ENCODE results near the gene C2orf49. TPM values are rescaled to one million over a fixed set of nuclear protein-coding genes. Genes with fewer than 3 reads are reported as not detected.

C2orf49 gene
- total and polyA plus RNA-seq, 3 experiments from 2014 or later: 8.4 to 20.0 (median 19.4) TPM

DNA sequence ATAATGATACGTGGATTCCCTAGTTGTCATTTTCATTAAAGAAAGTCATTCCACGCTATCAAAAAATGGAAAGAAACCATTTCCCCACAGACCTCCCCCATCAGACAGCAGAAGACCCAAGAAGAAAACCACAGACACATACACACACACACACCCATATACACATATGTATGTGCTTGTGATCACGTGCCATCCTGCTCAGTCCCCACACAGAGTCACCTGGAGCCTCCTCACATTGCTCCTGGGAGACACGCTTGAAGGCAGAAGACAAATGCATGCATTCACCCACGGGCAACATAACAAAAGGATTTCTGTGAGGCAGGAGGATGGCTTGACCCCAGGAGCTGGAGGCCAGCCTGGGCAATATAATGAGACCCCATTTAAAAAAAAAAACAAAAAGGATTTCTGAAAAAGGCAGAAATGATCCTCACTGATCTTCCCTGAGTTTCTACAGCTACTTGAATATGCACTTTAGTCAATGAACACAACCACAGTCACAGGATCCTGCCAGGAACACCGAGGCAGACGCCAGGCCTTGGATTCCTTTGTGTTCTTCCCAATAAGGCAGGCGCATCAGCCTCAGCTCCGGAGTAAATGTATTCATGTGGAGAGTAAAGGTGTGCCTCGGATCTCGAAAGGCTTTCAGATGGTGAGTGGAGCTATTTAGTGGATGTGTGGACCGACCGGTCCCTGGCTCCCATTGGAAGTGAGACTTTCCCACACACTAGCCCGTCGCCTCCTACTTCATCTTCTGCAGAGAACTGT is 28.8 kb upstream of the C2orf49 start:
- Mint-ChIP-seq H3K9me3 (no peaks in the 10 kb centered on the region), H3K4me3 (peak overlapping the region in 1 of 7 donors; percentile 28)
- CTCF ChIA-PET: interaction anchor here (1.3 kb wide), 1 partner anchor 12 kb away, joined by 3 read pairs; no protein-coding TSS in a partner anchor

DNA sequence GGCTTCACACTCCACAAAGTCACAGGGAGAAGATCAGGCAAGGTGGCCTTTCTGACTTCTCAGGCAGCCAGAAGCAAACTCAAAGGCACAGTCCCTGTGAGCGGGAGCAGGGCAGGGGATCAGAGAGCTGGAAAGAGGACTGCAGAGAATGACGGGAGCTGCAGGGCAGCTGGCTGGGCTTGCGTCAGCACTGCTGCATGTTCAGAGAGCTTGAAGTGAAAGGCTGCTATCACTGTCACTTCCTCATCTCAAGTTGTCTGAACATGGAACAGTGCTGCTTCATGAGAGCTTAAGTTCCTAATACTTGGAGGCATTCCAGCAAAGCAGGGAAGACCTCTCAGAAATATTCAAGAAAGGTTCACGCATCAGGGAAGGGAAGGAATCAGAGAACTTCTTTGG is 28.2 kb upstream of the C2orf49 start:
- Histone ChIP-seq H3K4me3 (ENCODE audit: low read length) (no peak overlapping the region), H3K27me3 (ENCODE audit: insufficient read depth, low read length, poor library complexity, severe bottlenecking) (no peaks in the 10 kb centered on the region), H3K36me3 (ENCODE audit: insufficient read depth, low read length) (no peaks in the 10 kb centered on the region), H3K4me1 (ENCODE audit: insufficient read depth, low read length) (no peaks in the 10 kb centered on the region), H3K9me3 (ENCODE audit: low read length) (no peaks in the 10 kb centered on the region), H3K27ac (ENCODE audit: low read depth, low read length) (no peak overlapping the region)
- H3K9me3 Mint-ChIP-seq: no peaks in the 10 kb centered on the region
- POLR2A ChIA-PET: no interaction called here
- H3K27me3 Mint-ChIP-seq: no peaks in the 10 kb centered on the region
- CTCF ChIA-PET: interaction anchor here (1.3 kb wide), 1 partner anchor 11 kb away, joined by 3 read pairs; no protein-coding TSS in a partner anchor
- no peak for DNase-seq
- peaks cover 33 to 58% (median 38%) of the 10 kb centered on the region in 3 donors for H3K4me1 Mint-ChIP-seq
- H3K36me3 Mint-ChIP-seq: peaks cover 10 to 49% (median 11%) of the 10 kb centered on the region in 3 donors
- H3K4me3 Mint-ChIP-seq: no peak overlapping the region
- H3K27ac Mint-ChIP-seq: peak overlapping the region in 4 of 8 donors; percentile 3 to 79 (median 34)

More for the DNA sequence above, 28.8 kb upstream of the C2orf49 start:
- no peaks in the 10 kb centered on the region for H3K36me3 ChIP-seq (ENCODE audit: insufficient read depth, low read length)
- Mint-ChIP-seq H3K36me3 (peaks cover 10 to 52% (median 11%) of the 10 kb centered on the region in 3 donors), H3K27ac (peak overlapping the region in 3 of 8 donors; percentile 9 to 61 (median 46)), H3K27me3 (no peaks in the 10 kb centered on the region), H3K4me1 (peaks cover 36 to 59% (median 36%) of the 10 kb centered on the region in 3 donors)
- H3K27me3 ChIP-seq (ENCODE audit: insufficient read depth, low read length, poor library complexity, severe bottlenecking): no peaks in the 10 kb centered on the region
- H3K4me3 ChIP-seq (ENCODE audit: low read length): no peak overlapping the region
- H3K4me1 ChIP-seq (ENCODE audit: insufficient read depth, low read length): peaks cover 2% of the 10 kb centered on the region
- POLR2A ChIA-PET: no interaction called here
- no peaks in the 10 kb centered on the region for H3K9me3 ChIP-seq (ENCODE audit: low read length)
- DNase-seq: no peak
- H3K27ac ChIP-seq (ENCODE audit: low read depth, low read length): no peak overlapping the region

- Histone ChIP-seq H3K4me1 (ENCODE audit: insufficient read depth, low read length) (no peaks in the 10 kb centered on the region), H3K27me3 (ENCODE audit: insufficient read depth, low read length, poor library complexity, severe bottlenecking) (no peaks in the 10 kb centered on the region), H3K36me3 (ENCODE audit: insufficient read depth, low read length) (no peaks in the 10 kb centered on the region), H3K27ac (ENCODE audit: low read depth, low read length) (no peak overlapping the region), H3K4me3 (ENCODE audit: low read length) (no peak overlapping the region), H3K9me3 (ENCODE audit: low read length) (no peaks in the 10 kb centered on the region)
- ChIA-PET POLR2A (no interaction called here), CTCF (no interaction called here)
- Mint-ChIP-seq H3K27me3 (no peaks in the 10 kb centered on the region), H3K4me1 (peaks cover 38 to 54% (median 45%) of the 10 kb centered on the region in 3 donors), H3K36me3 (peaks cover 0 to 15% (median 6%) of the 10 kb centered on the region in 3 donors), H3K9me3 (no peaks in the 10 kb centered on the region), H3K4me3 (no peak overlapping the region), H3K27ac (peak overlapping the region in 1 of 8 donors; percentile 14)
- DNase-seq: no peak
Measured at GRCh38 chr2:105313877-105314276, 23.5 kb upstream of the C2orf49 start.

DNA sequence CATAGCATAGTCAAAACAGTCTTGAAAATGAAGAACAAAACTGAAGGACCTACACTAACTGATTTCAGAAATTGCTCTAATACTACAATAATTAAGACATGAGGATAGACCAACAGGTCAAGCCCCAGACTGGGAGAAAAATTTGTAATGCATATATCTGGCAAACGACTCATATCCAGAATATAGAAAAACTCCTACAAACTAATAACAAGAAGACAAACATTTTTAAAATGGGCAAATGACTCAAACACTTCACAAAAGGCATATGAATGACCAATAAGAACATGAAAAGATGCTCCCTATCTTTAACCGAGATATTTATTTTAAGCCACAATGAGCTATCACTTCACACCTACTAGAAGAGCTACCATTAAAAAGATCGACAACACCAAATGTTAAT is 22.0 kb upstream of the C2orf49 start:
- H3K4me3 ChIP-seq (ENCODE audit: low read length): no peak overlapping the region
- no peaks in the 10 kb centered on the region for H3K36me3 ChIP-seq (ENCODE audit: insufficient read depth, low read length)
- H3K27ac ChIP-seq (ENCODE audit: low read depth, low read length): no peak overlapping the region
- ChIA-PET CTCF (no interaction called here), POLR2A (no interaction called here)
- DNase-seq: no peak
- H3K9me3 ChIP-seq (ENCODE audit: low read length): no peaks in the 10 kb centered on the region
- Mint-ChIP-seq H3K36me3 (peaks cover 0 to 7% (median 4%) of the 10 kb centered on the region in 3 donors), H3K27me3 (no peaks in the 10 kb centered on the region), H3K27ac (peak overlapping the region in 3 of 8 donors; percentile 19 to 85 (median 59)), H3K9me3 (no peaks in the 10 kb centered on the region), H3K4me3 (no peak overlapping the region), H3K4me1 (peaks cover 36 to 52% (median 46%) of the 10 kb centered on the region in 3 donors)
- H3K4me1 ChIP-seq (ENCODE audit: insufficient read depth, low read length): no peaks in the 10 kb centered on the region
- H3K27me3 ChIP-seq (ENCODE audit: insufficient read depth, low read length, poor library complexity, severe bottlenecking): no peaks in the 10 kb centered on the region

DNA sequence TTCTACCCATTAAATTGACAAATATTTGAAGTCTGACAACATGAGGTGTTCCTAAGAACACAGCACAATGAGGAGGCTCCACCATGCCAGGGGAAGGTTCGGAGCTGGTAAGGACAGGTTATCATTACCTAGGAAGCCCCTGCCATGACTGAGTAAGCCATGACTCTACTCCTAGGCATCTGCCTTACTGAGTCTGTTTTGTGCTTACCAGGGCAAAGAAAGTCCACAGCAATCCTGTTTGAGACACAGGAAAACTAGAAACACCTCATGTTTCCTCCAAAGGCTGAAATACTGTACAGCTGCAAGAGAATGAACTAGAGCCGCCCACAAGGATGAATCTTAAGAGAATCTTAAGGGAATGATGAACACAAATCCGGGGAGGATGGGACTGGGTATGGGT is 19.4 kb upstream of the C2orf49 start:
- POLR2A ChIA-PET: no interaction called here
- no peak overlapping the region for H3K27ac Mint-ChIP-seq

GRCh38 chr2:105320651-105321215 is 16.6 kb upstream of the C2orf49 start:
- DNase-seq: no peak
- H3K27me3 Mint-ChIP-seq: no peaks in the 10 kb centered on the region
- H3K36me3 Mint-ChIP-seq: peaks cover 0 to 24% (median 4%) of the 10 kb centered on the region in 3 donors
- H3K27ac Mint-ChIP-seq: peak overlapping the region in 2 of 8 donors; percentile 3 to 26
- peaks cover 48 to 71% (median 56%) of the 10 kb centered on the region in 3 donors for H3K4me1 Mint-ChIP-seq
- Histone ChIP-seq H3K27ac (ENCODE audit: low read depth, low read length) (no peak overlapping the region), H3K9me3 (ENCODE audit: low read length) (no peaks in the 10 kb centered on the region), H3K4me1 (ENCODE audit: insufficient read depth, low read length) (no peaks in the 10 kb centered on the region), H3K36me3 (ENCODE audit: insufficient read depth, low read length) (no peaks in the 10 kb centered on the region), H3K27me3 (ENCODE audit: insufficient read depth, low read length, poor library complexity, severe bottlenecking) (no peaks in the 10 kb centered on the region), H3K4me3 (ENCODE audit: low read length) (no peak overlapping the region)
- no peaks in the 10 kb centered on the region for H3K9me3 Mint-ChIP-seq
- ChIA-PET POLR2A (no interaction called here), CTCF (interaction anchor here (0.8 kb wide), 1 partner anchor 12 kb away, joined by 3 read pairs; no protein-coding TSS in a partner anchor)
- no peak overlapping the region for H3K4me3 Mint-ChIP-seq

More for the DNA sequence above, 19.4 kb upstream of the C2orf49 start:
- Mint-ChIP-seq H3K9me3 (no peaks in the 10 kb centered on the region), H3K36me3 (peaks cover 0 to 7% (median 4%) of the 10 kb centered on the region in 3 donors), H3K27me3 (no peaks in the 10 kb centered on the region), H3K4me1 (peaks cover 41 to 57% (median 49%) of the 10 kb centered on the region in 3 donors), H3K4me3 (no peak overlapping the region)
- Histone ChIP-seq H3K36me3 (ENCODE audit: insufficient read depth, low read length) (no peaks in the 10 kb centered on the region), H3K4me3 (ENCODE audit: low read length) (no peak overlapping the region), H3K4me1 (ENCODE audit: insufficient read depth, low read length) (no peaks in the 10 kb centered on the region), H3K27me3 (ENCODE audit: insufficient read depth, low read length, poor library complexity, severe bottlenecking) (no peaks in the 10 kb centered on the region), H3K27ac (ENCODE audit: low read depth, low read length) (no peak overlapping the region), H3K9me3 (ENCODE audit: low read length) (no peaks in the 10 kb centered on the region)
- CTCF ChIA-PET: no interaction called here
- no peak for DNase-seq

GRCh38 chr2:105321875-105322646 is 15.3 kb upstream of the C2orf49 start:
- H3K4me3 ChIP-seq (ENCODE audit: low read length): no peak overlapping the region
- Mint-ChIP-seq H3K4me1 (peaks cover 53 to 75% (median 70%) of the 10 kb centered on the region in 3 donors), H3K27ac (peak overlapping the region in 7 of 8 donors; percentile 8 to 95 (median 51)), H3K27me3 (no peaks in the 10 kb centered on the region), H3K4me3 (no peak overlapping the region), H3K36me3 (peaks cover 0 to 24% (median 4%) of the 10 kb centered on the region in 3 donors), H3K9me3 (no peaks in the 10 kb centered on the region)
- DNase-seq: no peak
- no peaks in the 10 kb centered on the region for H3K27me3 ChIP-seq (ENCODE audit: insufficient read depth, low read length, poor library complexity, severe bottlenecking)
- H3K36me3 ChIP-seq (ENCODE audit: insufficient read depth, low read length): no peaks in the 10 kb centered on the region
- H3K27ac ChIP-seq (ENCODE audit: low read depth, low read length): no peak overlapping the region
- ChIA-PET POLR2A (interaction anchor here (0.5 kb wide), 1 partner anchor 8 kb away, joined by 21 read pairs; no protein-coding TSS in a partner anchor), CTCF (interaction anchor here (0.9 to 1.3 kb wide), 3 partner anchors 9 to 34 kb away, joined by 3 read pairs; no protein-coding TSS in a partner anchor)
- no peaks in the 10 kb centered on the region for H3K4me1 ChIP-seq (ENCODE audit: insufficient read depth, low read length)
- H3K9me3 ChIP-seq (ENCODE audit: low read length): no peaks in the 10 kb centered on the region

All from CD8-positive, alpha-beta memory T cell (primary cell).